Islet precursor cell (in vitro differentiated cells): Measurements from ENCODE around the gene MYOM3.

Experiments used
- DNase-seq: peaks from one replicate; pipeline ENCODE4 v3.0.0-alpha.2; 2018

The MYOM3 gene

GRCh38 chr1:24095140-24095859, 16.6 kb downstream of the MYOM3 start:
- no peak for DNase-seq

- no peak for DNase-seq
These were observed 17.4 kb downstream of the MYOM3 start for GRCh38 chr1:24094554-24094953.

DNA sequence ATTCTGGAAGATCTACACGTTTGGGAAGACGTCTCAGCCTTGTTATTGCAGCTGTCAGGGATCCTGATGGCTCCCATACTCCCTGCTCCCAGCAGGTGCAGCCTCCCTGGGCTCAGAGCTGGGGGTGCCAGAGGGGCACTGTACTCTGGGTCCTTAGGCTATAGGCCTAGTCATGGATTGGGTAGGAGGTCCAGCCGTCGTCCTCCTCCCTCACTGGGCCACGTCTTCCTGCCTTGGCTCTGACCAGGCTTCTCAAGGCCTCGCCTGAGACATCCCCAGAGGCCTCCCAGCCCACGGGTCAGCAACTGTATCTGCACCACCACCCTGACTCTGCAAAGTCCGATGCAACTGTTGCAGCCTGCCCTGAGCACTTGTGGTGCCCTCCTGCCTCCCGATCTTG, 18.2 kb downstream of the MYOM3 start:
- no peak for DNase-seq

DNA sequence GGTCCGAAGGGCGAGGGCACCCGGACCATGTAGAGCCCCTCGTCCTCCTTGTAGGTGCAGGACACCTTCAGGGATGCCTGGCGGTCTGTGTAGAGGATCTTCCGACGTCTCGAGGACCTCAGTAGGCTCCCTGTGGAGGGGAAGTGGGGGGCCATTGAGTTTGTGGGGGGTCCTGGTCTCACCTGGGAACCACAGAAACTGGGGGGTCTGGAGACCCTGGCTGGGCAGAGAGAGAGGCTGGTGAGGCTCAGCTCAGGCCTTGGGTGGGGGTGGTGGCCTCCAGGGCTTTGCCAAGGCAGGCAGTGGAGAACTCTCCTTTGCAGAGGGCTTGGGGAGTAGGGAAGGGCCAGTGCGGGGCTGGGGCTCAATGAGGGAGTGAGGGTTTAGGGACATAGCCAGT, 19.0 kb downstream of the MYOM3 start:
- no peak for DNase-seq

DNA sequence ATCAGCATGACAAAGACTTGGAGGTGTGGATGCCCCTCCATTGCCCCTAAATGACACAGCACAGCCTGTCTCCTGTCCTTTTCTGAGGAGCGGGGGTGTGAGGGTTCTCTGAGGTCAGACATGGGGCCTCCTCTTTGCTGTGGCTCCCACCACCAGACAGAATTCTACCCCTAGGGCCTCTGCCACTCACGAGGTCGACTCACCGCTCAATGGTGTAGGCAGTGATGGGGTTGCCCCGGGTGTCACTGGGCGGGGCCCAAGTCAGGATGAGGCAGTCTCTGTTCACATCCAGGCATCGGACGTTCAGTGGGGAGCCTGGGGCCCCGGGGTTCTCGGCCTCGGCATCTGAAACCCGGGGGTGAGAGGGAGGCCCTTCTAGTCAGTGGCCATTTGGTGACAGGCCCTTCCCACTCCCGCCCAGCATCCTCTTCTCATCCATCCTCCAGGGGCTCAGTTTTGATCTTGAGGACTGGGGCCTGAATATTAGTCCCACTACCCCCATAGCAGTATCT, 19.9 kb downstream of the MYOM3 start:
- DNase-seq = no peak

- no peak for DNase-seq
These were observed 21.2 kb downstream of the MYOM3 start for GRCh38 chr1:24090736-24091135.

GRCh38 chr1:24089743-24090555, 22.0 kb downstream of the MYOM3 start:
- DNase-seq = no peak

GRCh38 chr1:24089027-24089742, 22.8 kb downstream of the MYOM3 start:
- no peak for DNase-seq

DNA sequence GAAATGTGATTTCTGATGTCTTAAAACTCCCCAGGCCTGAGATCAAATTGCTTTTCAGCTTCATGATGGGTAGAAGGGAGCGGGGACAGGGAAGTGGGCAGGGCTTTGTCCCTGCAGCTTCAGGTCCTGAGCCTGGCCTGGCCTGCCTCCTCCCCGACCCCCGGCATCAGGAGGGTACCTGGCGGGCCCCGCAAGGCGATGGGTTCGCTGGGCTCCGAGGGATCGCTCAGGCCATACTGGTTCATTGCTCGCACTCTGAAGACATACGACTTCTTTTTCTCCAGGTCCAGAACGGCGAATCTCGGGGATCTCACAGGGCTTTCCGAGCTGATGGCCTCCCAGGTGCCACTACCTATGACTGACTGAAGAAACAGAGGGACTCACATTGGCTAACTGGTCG, 25.5 kb downstream of the MYOM3 start:
- DNase-seq = no peak

DNA sequence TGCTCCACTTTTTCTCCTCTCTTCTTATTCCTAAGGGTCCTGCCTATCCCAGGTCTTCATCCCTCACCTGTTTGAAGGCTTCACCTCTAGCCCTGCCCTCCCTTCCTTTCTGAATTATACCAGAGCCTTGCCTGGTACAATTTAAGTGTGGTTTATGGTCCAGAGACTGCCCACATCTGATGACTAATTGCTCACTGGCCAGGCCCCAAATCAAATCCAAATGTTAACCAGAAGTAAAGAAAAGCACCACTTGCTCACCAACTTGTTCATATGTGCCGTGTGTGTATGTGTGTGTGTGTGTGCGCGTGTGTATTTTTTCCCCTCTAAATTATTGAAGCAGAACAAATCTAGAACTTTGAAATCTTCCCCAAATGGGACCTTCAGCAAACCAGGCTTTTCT, 26.4 kb downstream of the MYOM3 start:
- DNase-seq = no peak

DNA sequence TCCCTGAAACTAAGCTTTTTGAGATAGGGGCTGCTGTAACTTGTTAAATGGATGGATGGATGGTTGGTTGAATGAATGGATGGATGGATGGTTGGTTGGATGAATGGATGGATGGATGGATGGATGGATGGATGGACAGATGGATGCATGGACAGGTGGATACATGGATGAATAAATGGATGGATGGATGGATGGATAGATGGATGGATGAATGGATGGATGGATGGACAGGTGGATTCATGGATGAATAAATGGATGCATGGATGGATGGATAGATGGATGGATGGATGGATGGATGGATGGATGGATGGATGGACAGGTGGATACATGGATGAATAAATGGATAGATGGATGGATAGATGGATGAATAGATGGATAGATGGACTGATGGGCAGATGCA, 26.9 kb downstream of the MYOM3 start:
- no peak for DNase-seq

- no peak for DNase-seq
These were observed 27.9 kb downstream of the MYOM3 start for GRCh38 chr1:24084050-24084449.

- DNase-seq = no peak
These were observed 29.6 kb downstream of the MYOM3 start for GRCh38 chr1:24082372-24082771.

GRCh38 chr1:24081190-24081589, 30.7 kb downstream of the MYOM3 start:
- no peak for DNase-seq

DNA sequence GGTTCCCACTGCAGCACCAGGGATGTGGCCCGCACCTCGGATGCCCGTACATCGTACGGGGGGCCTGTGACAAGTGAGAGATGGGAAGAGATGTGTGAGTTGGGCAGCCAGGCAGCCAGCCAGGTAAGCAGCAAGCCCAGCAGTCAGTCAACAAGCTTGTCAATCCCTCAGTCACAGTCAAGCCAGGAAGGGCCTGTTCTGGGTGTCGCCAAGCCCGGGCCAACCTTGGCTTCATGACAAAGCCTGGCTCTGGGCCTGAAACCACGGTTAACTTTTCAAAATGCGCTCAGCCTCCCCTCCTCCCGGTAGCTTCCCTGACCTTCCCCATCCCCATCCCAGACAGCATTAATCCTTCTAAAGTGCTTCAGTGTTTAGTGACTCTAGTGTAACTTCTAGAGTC, 31.8 kb downstream of the MYOM3 start:
- no peak for DNase-seq

DNA sequence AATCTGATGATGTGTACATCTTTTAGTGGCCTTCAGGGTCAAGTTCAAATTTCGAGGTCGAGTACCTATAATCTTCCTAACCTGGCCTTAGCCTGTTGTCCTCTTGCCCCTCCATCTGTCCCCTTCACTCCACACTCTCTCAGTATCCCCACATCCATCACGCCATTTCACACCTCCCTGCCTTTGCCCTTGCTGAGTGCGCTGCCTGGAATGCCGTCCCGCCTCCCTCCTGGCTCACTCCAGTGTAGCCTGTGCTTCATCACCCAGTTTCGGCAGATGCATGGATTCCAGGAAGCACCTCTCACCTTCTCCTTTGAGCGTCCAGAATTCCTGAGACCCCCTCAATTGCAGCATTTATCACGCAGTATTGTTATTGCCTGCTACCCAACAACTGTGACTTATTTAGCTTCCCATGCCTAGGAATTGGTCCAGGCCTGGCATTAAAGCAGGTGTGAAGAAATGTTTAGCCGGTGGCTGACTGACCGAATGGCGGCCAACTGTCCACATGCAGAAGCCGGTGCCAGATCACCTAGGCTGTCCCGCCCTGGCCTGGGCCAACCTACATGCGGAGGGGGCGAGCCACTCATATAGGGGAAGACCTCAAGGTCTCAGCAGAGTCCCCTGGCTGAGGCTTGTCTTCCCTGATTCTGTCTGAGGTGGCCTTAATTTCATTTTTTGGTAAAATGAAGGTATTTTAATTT, 34.5 kb downstream of the MYOM3 start:
- no peak for DNase-seq

DNA sequence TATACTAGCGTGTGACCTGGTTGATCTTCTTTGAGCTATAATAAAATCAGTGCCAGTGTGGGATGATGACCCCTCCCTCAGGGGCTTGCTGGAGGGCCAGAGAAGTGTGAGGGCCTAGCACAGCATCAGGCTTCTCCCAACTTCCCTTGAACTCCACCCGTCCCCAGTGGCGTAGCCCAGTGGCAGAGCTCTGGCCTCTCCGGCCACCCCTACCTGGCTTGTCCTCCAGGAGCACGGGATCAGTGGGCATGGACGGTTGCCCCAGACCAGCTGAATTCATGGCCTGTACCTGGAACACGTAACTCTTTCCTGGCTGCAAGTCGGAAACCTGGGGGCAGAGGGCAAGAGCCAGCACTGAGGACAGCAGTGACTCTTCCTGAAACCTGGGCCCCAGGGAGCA, 36.0 kb downstream of the MYOM3 start:
- DNase-seq = no peak

DNA sequence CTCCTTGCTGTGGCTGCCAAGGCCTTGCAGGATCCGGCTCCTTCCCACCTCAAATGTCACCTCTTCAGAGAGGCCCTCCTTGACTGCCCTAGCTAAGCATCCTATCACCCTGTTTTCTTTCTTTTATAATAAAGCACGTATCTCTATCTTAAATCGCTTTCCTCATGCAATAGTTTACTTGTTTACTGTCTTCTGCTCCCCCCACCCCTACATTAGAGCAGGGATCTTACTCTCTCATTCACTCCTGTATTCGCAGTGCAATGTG, 36.4 kb downstream of the MYOM3 start:
- DNase-seq = no peak

DNA sequence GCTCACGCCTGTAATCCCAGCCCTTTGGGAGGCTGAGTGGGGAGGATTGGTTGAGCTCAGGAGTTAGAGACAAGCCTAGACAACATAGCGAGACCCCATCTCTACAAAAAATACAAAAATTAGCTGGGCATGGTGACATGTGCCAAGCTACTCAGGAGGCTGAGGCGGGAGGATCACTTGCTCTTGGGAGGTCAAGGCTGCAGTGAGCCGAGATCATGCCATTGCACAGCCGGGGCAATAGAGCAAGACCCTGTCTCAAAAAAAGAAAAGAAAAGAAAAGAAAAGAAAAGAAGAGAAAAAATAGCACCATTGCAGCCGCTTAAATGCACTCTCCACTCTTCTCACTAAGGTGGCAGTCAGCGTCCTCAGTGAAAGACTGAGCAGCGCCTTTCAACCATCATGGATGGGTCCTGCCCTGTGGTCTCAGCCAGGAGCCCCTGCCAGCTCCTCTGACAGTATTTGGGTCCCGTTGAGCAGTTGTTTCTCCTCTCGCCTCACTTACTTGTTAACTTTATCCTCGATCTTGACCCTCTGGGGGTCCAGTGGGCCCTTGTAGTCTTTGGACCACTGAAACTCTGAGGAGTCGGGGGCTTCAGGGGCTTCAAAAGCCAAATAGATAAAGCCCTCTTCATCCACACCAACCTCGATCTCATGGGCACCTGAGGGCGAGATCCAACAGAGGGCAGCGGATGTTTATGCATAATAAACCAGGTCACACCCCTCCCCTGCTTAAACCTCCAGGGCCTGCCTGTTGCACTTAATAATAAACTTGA, 36.9 kb downstream of the MYOM3 start:
- no peak for DNase-seq

DNA sequence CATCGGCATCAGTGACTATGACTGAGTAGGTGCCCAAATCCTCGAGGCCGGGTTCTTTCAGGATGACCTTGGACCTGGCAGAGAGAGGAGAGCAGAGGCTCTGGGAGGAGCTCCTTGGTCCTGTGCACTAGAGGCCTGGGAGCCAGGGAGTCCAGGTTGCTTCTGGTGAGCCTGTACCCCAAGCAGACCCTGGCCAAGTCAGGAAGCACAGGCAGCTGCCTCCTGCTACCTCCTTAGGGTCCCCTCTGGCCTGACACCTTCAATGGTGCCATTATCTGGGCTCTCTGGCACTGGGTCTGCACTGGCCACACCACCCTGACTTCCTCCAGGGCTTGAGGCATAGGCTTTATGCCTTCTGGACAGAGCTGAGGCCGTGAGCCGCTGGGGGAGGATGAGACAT, 37.7 kb downstream of the MYOM3 start:
- DNase-seq = no peak

DNA sequence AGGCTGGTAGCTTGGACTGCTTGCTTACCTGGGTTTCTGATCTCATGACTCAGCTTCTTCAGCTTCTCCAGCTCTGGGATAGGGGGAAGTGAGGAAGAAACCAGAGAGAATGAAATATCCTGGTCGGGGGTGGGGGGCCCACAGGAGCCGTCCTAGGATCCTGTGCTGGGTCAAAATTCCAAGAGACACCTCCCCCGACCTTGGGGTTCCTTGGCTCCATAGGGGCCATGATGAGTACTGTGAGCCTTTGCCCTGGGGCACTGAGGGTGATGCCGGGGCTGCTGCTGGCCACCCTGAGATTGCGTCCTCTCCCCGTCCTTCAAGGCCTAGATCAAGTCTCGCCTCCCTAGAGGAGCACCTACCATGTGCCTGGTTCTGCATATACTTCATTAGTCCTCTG, 40.0 kb downstream of the MYOM3 start:
- DNase-seq = no peak

GRCh38 chr1:24070821-24071393, 41.0 kb downstream of the MYOM3 start:
- peak; percentile 89 for DNase-seq
